RCC 7860 (cell line): ENCODE measurements around the gene CEBPG.

Experiments used
- DNase-seq: peaks from one replicate; pipeline ENCODE4 v3.0.0-alpha.2; 2015; ENCODE audit warnings: low spot score
- FAIRE-seq: peaks from 2 replicates; lab custom pipeline; 2012; peaks lifted over from hg19 to GRCh38; lab: Jason Lieb, UNC

The CEBPG gene

GRCh38 chr19:33373453-33374235, at the start of gene CEBPG:
Gene CEBPG, plus strand, starts transcription at chr19:33373709. Its CDS starts 5,531 bp downstream, at chr19:33379240.
- FAIRE-seq (no peak), DNase-seq (peak; percentile 62)

GRCh38 chr19:33324628-33325027, 48.9 kb upstream of the CEBPG start:
- DNase-seq, result no peak
- no peak for FAIRE-seq

- no peak for FAIRE-seq
- no peak for DNase-seq
These were observed 47.6 kb upstream of the CEBPG start for GRCh38 chr19:33325920-33326319.

GRCh38 chr19:33329060-33329459, 44.4 kb upstream of the CEBPG start:
- FAIRE-seq (no peak), DNase-seq (no peak)

- DNase-seq, result no peak
- no peak for FAIRE-seq
These were observed 43.8 kb upstream of the CEBPG start for GRCh38 chr19:33329736-33330135.

GRCh38 chr19:33332248-33332647, 41.3 kb upstream of the CEBPG start:
- FAIRE-seq, result no peak
- no peak for DNase-seq

GRCh38 chr19:33333151-33333550, 40.4 kb upstream of the CEBPG start:
- FAIRE-seq (no peak), DNase-seq (no peak)

- no peak for DNase-seq
- no peak for FAIRE-seq
These were observed 39.9 kb upstream of the CEBPG start for GRCh38 chr19:33333642-33334041.

- no peak for DNase-seq
- FAIRE-seq, result no peak
These were observed 39.2 kb upstream of the CEBPG start for GRCh38 chr19:33334271-33334670.

GRCh38 chr19:33335446-33335845, 38.1 kb upstream of the CEBPG start:
- DNase-seq, result no peak
- no peak for FAIRE-seq

GRCh38 chr19:33339016-33339984, 34.2 kb upstream of the CEBPG start:
- FAIRE-seq (no peak), DNase-seq (no peak)

GRCh38 chr19:33340991-33341390, 32.5 kb upstream of the CEBPG start:
- no peak for DNase-seq
- no peak for FAIRE-seq

- FAIRE-seq, result no peak
These were observed 30.2 kb upstream of the CEBPG start for GRCh38 chr19:33343301-33343700.

GRCh38 chr19:33343859-33344572, 29.5 kb upstream of the CEBPG start:
- FAIRE-seq, result no peak
- no peak for DNase-seq

More at GRCh38 chr19:33343301-33343700, 30.2 kb upstream of the CEBPG start:
- no peak for DNase-seq

GRCh38 chr19:33344573-33344925, 29.0 kb upstream of the CEBPG start:
- FAIRE-seq (no peak), DNase-seq (no peak)

- no peak for FAIRE-seq
- no peak for DNase-seq
These were observed 28.3 kb upstream of the CEBPG start for GRCh38 chr19:33345163-33345562.

GRCh38 chr19:33346665-33347064, 26.8 kb upstream of the CEBPG start:
- DNase-seq (no peak), FAIRE-seq (no peak)

GRCh38 chr19:33347300-33347699, 26.2 kb upstream of the CEBPG start:
- FAIRE-seq (no peak), DNase-seq (no peak)

- DNase-seq, result no peak
- FAIRE-seq, result no peak
These were observed 25.1 kb upstream of the CEBPG start for GRCh38 chr19:33348301-33349010.
